ENCODE data around the gene LCE2D.

Gene LCE2D

DNA sequence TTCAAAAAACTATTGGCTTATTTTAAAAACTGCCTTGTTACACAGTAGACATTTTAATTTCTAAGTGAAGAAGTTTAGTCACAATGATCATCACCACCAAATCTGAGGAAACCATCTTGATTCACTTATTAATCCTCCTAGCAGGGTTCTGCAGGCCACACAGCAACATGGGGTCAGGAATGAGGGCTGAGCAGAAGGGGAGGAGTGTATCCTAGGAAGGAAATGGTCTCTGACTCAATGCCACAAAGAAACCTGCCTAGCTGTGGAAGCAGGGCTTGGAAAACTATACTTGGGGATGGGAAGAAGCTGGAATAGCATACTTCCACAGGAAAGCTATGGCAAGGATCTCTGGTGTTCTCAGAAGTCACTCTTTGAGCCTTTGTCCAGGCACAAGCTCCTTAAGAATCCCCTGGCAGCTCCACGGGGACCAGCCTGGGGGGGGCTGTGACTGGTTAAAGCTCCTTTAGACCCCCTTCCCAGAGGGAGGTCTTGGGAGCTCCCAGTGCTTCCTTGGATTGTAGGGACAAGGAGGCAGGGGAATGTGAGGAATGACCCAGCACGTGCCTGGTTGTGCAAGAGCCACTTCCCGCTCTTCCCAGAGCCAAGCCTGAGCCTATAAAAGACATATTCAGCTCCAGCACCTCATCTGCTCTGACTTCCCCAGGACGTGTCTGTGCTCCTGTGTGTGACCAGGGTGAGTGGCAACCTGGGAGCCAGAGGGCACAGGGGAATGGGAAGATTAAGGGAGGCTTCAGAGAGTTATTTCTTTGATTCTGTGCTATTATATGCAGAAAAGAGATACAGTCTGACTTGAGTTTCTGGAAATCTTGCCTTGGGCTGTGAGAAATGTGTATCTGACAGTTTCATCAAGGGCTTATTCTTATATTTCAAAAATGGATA is 34.8 kb downstream of the LCE2D start, which contains the start of gene LCE2A:
LCE2A (plus strand) TSS at position 645 of the 900 bp plus-strand sequence. CDS start 557 bp downstream, outside the sequence.
- no peak for DNase-seq (ENCODE audit: low read depth)

DNA sequence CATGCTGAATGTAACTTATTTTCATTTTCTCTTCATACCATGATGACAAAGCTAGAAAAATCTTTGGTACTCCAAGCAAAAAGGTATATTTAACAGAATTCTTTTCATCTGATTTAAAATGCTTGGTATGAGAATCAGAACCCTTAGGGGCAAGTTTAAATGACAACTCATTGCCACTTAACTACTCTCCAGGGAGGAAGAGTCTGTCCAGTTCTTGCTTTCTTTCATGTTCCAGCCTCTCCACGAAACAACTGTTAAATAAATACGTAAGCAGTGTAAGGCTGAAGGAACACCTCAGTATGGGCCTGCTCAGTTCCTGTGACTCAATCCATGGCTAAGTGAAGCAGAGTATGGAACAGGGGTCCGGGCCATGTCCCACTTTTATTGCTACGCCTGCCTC is 36.6 kb downstream of the LCE2D start:
- no peak for DNase-seq (ENCODE audit: low read depth)

DNA sequence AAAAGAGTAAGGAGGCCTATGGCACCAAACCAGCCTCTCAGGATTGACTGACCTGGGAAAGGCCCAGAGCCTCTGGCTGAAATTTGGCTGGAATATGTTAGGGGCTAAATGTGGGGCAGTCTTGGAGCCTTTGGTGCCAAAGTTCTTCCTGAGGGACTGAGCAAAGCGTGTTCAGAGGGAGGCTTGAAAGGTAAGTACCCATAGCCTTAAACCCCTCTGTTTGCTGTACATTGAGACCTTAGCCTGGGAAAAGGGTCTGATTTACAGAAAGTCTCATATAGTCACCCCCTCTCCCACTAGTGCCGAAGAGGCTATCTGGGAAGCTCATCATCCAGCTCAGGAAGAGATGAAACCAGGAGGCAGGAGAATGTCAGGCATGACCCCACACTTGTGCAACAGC is 44.7 kb downstream of the LCE2D start, which contains the start of gene LCE4A:
LCE4A (plus strand) TSS at position 301 of the 400 bp plus-strand sequence. CDS start 916 bp downstream, outside the sequence.
- no peak for DNase-seq (ENCODE audit: low read depth)

Data from stimulated activated CD8-positive, alpha-beta memory T cell treated with anti-CD3 and anti-CD28 coated beads, Interleukin-15, amount 100 ng/mL, for 1 hour (primary cell).